ENCODE results near the gene UPK1A.
"Not testable (repeated sequence)": the region's sequence is repeated elsewhere in the genome, so short reads cannot be mapped to it uniquely, and the experiment has no call there.

UPK1A gene

DNA sequence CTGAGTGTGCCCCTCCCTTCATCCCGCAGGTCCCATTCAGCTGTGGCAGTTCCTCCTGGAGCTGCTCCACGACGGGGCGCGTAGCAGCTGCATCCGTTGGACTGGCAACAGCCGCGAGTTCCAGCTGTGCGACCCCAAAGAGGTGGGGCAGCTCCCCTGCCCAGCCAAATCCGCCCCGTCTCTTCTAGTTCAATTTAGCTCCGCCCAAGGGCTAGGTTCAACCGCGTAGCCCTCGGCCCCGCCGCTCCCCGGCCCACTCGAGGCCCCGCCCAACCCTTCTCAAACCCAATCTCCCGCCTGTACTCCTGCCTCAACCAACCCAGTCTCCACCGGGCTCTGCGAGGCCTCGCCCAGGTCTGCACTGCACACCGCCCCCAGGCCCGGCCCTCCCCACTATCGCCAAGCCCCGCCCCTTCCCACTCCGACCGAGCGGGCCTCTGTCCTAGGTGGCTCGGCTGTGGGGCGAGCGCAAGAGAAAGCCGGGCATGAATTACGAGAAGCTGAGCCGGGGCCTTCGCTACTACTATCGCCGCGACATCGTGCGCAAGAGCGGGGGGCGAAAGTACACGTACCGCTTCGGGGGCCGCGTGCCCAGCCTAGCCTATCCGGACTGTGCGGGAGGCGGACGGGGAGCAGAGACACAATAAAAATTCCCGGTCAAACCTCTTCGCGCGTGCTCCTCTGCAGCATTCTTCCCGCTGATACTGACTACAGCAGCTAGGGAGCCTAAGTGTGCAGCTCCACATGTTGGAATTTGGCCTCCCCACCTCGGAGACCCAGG lies 21.9 kb upstream of the UPK1A start:
- peak in 53 of 58 donors; percentile 10 to 80 (median 52) for DNase-seq

DNA sequence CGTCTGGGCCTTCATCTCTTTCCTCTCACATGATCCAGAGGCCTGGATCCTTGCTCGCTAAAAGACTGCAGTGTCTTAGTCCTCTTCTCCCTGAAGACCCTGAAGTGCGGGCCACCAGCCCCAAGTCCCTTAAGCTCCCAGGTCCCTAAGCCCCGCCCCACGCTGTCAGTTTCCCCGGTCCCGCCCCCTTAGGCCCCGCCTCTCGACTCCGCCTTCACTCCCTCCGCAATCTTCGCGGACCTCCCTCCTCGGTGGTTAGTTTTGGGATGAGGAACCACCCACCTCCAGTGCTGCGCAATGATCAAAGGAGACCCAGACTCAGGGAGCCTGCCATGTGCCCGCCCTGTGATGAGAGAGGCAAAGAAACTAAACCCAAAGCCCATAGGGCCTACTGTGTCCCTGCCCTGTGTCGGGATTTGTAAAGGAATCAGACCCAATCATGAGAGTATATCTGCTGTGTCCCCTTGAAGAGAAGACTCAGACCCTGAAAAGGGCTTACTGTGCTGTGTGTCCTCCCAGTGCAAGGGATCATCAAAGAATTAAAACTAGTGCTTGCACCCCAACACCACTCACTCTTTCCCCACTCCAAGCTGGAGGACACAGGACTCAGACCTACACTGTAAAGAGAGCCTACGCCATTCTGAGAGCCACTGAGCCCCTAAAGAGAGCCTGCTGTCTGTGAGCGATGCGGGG lies 21.2 kb upstream of the UPK1A start:
- peak in 47 of 58 donors; percentile 4 to 70 (median 39) for DNase-seq

DNA sequence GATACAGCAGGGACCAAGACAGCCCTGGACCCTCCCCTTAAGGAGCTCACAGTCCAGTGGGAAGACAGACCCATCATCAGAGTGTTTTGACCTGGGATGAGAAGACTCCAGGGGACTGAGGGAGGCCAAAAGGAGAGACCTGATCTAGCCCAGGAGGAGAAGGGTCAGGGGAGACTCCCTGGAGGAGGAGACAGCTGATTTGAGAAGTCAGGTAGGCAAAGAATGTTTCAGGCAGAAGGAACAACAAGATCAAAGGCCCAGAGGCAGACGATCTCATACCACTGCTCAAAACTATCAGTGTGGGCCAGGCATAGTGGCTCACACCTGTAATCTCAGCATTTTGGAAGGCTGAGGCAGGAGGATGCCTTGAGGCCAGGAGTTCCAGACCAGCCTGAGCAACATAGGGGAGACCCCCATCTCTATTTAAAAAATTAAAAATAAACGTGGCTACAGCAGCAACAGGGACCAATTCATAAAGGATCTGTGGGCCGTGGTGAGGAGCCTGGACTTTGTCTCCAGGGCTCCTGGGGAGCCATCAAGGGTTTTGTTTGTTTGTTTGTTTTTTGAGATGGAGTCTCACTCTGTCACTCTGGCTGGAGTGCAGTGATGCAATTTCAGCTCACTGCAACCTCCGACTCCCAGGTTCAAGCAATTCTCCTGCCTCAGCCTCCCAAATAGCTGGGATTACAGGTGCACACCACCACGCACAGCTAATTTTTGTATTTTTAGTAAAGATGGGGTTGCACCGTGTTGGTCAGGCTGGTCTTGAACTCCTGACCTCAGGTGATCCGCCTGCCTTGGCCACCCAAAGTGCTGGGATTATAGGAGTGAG lies 20.4 kb upstream of the UPK1A start:
- DNase-seq, result no peak

DNA sequence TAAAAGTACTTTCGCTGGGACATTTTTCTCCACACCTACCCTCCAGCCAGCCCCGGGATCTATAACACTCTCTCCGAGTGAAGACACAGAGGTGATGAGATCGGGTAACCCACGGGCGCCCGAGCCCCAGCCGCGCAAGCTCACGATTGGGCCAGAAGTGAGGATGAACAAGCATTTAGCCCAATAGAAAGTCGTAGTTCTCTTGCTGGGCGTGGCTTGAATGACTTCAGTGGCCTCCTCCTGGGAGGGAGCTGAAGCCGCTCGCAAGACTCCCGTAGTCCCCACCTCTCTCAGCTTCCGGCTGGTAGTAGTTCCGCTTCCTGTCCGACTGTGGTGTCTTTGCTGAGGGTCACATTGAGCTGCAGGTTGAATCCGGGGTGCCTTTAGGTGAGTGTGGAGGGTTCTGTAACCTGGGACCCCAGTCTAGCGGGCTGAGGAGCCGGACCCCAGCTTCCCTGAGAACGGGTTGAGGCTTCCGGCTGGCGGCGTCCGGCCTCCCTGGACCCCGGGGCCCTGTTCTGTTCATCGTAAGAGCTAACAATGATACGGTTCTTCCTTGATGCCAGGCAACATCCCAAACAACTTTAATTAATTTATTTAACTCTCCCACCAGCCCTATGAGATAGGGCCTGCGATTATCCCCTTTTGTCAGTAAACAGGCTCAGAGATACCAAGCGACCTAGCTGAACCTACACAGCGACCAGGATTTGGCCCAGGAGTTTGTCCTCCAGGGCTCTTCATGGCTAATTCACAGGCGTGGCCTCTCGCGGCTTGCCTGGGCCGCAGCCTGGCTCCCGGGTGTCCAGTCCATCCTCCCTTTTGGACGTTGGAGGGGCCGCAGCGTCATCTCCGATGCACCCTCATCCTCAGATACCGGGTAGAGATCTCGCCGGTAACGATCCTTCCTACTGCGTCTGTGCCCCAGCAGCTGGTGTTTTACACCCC lies 18.0 kb upstream of the UPK1A start, which contains the start of gene COX6B1:
TSS of gene COX6B1 (plus strand) at position 307 of the 945 bp plus-strand sequence. CDS start 2,921 bp downstream, outside the sequence.
- peak; percentile 39 to 99 (median 92) for DNase-seq

DNA sequence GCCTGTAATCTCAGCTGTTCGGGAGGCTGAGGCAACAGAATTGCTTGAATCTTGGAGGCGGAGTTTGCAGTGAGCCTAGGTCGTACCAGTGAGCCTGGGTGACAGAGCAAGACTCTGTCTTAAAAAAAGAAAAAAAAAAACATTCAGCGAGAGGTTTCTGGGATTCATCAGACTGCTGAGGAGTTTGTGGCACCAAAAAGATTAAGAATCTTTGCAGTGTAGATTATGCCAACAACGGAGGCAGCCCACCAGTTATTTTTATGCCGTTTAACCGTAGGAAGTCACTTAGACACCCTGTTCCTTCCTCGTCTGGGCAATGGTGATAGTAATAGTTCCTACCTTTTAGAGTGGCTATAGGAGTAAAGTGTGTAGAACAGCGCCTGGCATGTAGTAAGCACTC lies 15.7 kb upstream of the UPK1A start:
- DNase-seq, result no peak

DNA sequence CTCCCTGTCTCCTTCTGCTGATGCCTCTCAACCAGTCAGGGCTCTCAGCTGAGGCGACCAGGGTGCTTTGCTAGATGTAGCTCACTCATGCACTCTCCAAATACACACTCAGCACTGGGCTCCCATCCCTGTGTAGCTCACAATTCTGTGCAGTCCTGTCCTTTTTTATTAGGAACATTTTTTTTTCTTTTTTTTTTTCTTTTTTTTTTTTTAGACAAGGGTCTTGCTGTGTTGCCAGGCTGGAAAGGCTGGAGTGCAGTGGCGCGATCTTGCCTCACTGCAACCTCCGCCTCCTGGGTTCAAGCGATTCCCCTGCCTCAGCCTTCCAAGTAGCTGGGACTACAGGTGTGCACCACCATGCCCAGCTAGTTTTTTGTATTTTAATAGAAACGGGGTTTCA lies 11.5 kb upstream of the UPK1A start:
- not testable (repeated sequence) for DNase-seq

DNA sequence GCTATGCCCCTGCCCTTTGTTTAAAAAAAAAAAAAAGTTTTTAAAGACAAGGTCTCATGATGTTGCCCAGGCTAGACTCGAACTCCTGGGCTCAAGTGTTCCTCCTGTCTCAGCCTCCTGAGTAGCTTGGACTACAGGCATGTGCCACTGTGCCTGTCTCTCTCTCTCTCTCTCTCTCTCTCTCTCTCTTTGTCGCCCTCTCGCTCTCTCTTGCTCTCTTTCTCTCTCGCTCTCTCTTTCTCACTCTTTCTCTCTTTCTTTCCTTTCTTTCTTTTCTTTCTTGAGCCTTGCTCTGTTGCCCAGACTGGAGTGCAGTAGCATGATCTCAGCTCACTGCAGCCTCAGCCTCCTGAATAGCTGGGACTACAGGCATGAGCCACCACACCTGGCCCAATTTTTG lies 10.7 kb upstream of the UPK1A start:
- DNase-seq, result no peak

DNA sequence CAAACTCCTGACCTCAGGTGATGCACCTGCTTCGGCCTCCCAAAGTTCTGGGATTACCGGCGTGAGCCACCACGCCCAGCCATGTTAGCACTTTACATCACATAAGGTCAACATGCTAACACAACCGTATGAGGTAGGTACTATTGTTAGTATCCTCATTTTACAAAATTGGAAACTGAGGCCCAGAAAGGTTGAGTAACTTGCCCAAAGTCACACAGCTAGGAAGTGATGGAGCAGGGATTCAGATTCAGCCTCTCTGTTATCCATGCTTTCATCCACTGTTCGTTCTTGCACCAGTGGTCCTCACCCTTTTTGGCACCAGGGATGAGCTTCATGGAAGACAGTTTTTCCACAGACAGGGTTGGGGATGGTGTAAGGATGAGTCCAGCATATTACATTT lies 9.6 kb upstream of the UPK1A start:
- DNase-seq, result no peak

DNA sequence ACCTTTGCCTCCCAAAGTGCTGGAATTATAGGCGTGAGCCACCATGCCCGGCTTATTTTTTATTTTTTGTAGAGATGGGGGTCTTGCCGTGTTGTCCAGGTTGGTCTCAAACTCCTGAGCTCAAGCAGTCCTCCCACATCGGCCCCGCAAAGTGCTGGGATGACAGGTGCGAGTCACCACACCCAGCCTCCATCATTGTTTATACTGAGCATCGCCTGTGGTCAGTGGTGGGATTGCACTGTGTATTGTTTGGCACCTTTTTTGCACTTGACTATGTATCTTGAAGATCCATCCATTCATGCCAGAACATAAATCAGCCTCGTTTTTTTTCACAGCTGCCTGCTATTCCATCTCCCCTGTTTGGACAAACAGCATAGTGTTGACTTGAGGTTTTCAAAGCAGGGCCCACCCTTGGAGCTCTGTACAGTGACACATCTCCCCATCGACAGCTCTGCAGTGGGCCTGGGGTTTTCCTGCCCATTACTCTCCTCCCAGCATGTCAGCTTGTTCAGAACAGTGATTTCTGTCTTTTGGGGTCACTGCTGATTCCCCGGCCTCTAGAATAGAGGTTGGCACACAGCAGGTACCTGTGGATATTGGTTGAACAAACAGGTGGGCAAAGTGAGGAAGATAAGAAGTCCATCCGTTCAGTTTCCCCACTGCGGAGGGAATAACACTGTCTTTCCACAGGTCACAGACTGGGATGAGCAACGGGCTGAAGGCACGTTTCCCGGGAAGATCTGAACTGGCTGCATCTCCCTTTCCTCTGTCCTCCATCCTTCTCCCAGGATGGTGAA lies 8.2 kb upstream of the UPK1A start:
- DNase-seq, result no peak

DNA sequence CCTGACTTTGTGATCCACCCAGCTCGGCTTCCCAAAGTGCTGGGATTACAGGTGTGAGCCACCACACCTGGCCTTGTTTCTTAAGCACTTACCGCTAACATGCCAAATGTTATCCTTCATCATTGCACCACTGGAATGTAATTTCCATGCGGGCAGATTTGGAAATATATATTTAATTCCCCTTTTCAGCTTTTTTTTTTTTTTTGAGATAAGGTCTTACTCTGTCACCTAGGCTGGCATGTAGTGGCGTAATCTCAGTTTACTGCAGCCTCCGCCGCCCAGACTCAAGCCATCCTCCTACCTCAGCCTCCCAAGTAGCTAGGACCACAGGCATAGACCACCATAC lies 4.3 kb upstream of the UPK1A start:
- DNase-seq, result no peak

DNA sequence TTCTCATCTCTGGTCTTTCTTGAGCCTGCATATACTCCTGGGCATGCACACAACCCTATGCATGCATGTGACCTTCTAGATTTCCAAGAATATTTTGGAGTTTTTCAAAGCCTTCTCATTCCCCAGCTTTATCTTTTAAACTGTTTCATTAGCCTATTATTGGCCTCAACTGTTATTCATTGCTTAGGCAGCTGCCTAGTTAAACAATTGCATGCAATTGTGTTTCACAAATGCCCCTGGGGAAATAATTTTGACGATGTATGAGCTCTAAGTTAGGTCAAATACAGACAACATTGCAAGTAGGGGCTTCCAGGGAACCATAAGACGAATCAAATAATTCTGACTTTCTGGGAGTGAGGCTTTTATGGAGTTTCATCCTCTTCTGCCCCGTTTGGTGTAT lies 2.3 kb upstream of the UPK1A start:
- no peak for DNase-seq

DNA sequence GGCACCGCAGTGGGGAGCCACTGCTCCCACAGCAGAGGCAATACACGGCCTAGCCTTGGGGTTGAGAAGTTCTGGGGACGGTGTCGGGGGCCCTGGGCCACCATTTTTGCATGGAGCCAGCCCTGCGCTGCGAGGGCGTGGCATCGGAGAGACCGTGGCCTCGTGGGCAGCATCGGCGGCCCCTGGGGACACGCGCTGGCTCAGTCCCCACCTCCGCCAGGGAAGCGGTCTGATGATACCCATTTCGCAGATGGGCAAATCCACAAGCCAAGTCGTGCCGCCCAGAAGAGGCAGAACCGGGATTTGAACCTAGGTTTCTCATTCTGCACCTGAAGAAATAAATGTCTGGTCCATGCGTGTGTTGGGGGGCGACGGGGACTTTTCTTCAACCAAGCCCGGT lies 1.2 kb upstream of the UPK1A start:
- no peak for DNase-seq

DNA sequence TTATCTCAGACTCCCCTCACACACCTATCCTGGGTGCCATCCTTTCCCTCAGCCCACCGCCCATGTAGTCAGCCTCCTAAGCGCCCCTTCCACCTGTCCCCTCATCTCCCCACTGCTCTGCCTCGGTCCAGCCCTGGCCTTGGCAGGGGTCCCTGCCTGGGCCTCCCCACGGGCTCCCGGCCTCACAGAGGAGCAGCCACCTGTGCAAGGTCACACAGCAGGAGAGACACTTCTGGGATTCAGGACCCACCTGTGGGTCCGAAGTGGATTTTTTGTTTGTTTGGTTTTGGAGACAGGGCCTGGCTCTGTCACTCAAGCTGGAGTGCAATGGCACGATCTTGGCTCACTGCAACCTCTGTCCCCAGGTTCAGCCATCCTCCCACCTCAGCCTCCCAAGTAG lies 713 bp upstream of the UPK1A start:
- DNase-seq, result no peak

DNA sequence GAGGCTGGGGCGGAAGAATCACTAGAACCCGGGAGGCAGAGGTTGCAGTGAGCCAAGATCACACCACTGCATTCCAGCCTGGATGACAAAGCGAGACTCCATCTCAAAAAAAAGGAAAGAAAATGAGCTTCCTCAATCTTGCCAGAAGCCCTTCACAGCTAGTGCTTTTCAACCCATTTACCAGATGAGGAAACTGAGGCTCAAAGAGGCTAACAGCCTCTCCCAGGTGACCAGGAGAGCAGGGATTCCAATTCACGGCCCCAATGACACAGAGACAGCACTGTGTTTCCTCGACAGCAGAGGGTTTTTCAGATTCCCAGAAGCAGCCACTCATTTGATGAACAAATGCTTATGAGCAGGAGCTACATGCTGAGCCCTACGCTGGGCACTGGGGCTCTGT lies 3.2 kb downstream of the UPK1A start:
- no peak for DNase-seq

DNA sequence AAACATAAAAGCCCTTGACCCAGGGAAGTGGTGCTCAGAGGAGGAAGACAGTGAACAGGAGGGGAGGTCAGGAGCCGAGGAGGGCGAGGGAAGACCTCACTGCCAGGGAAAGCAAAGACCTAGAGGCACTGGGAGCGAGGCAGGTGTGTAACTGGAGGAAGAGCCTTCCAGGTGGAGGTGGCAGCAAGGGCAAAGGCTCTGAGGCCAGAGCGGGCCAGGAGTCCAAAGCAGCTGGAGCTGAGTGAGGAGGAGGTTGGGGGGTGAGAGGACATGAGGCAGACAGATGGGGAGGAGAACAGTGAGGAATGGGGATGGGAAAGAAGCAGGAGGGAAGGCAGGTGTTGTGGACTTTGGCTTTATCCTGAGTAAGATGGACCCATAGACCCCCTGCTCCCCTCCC lies 3.7 kb downstream of the UPK1A start:
- DNase-seq, result no peak

DNA sequence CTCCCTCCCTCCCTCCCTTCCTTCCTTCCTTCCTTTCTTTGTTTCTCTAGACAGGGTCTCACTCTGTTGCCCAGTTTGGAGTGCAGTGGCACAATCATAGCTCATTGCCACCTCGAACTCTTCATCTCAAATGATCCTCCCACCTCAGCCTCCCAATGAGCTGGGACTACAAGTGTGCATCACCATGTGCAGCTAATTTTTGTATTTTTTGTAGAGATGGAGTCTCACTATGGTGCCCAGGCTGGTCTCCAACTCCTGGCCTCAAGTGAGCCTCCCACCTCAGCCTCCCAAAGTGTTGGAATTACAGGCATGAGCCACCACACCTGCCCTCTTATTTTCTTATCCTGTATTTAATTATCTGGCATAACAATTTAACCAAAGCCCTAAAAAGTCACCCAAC lies 4.4 kb downstream of the UPK1A start:
- DNase-seq, result no peak

DNA sequence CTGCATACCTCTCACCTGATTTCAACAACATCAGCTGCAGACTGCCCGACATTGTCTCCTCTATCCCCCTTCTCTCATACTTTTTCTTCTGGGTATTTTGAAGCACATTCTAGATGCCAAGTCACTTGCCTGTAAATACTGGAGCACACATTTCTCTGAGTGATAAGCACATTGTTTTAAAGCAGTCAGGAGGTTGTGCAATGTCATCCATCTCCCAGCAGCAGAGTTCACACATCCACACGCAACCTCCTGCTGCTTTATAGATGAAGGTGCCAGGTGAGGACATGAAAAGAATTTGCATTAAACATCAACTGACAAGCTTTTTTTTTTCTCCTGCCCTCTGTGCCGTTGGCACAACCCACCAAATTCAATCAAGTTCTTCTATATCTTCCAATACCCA lies 5.5 kb downstream of the UPK1A start:
- no peak for DNase-seq

DNA sequence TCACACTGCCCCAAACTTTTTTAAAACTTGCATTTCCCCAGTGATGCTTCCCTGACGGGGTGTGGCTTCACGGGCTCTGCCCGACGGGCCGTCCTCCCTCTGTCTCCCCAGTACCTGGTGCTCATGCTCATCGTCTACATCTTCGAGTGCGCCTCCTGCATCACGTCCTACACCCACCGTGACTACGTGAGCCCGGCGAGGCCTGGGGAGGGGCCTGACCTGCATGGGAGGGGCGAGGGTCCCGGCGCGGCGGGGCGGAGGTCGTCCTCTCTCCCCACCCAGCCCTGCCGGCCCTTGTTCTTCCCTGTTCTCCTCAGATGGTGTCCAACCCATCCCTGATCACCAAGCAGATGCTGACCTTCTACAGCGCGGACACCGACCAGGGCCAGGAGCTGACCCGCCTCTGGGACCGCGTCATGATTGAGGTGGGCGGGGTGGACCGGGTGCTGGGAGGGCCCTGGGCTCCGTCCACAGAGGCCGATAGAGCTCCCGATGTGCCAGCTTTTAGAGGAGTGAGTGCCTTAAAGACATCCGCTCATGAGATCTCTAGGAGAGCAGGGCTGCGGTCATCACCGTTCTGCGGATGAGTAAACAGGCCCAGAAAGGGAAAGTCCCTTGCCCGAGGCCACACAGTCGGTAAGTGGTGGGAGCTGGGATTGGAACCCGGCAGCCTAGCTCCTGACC lies 6.9 kb downstream of the UPK1A start:
- DNase-seq, result no peak

DNA sequence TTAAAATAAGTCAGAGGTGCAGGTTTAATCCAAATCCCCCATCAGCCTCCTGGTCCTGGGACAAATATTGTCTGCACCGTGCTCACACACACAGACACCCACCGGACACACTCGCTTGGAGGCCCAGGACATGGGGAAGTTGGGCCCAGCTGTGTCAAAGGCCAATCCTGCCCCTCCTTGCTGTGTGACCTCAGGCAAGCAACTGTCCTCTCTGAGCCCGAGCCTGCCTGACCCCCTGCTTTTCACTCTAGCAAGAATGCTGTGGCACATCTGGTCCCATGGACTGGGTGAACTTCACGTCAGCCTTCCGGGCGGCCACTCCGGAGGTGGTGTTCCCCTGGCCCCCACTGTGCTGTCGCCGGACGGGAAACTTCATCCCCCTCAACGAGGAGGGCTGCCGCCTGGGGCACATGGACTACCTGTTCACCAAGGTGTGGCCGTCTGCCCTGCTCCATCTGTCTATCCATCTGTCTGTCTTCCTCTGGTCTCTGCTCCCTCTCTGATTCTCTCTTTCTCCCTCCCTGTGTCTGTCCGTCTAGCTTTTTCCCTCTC lies 9.3 kb downstream of the UPK1A start:
- no peak for DNase-seq

Measured in anterior cingulate cortex (tissue), 58 donors.